ENCODE data around the gene OXSM.

DNA sequence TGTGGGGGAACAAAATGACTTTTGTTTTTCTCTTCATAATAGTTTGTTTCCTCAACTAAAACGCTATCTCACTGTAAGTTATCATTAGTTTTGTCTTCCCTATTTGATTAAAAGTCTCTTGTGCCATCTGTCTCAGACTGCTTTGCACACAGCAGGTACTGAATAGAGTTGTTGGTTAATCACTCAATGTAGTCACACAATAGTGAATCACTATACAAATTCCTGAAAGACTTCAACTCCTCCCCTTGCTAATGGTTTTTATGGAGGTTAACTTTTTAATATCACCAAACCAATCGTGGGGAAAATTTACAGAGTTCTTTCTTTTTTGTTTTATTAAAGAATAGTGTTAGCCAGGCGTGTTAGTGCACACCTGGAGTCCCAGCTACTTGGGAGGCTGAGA lies 4.1 kb upstream of the OXSM start:
- TF ChIP-seq, protein P1, sequence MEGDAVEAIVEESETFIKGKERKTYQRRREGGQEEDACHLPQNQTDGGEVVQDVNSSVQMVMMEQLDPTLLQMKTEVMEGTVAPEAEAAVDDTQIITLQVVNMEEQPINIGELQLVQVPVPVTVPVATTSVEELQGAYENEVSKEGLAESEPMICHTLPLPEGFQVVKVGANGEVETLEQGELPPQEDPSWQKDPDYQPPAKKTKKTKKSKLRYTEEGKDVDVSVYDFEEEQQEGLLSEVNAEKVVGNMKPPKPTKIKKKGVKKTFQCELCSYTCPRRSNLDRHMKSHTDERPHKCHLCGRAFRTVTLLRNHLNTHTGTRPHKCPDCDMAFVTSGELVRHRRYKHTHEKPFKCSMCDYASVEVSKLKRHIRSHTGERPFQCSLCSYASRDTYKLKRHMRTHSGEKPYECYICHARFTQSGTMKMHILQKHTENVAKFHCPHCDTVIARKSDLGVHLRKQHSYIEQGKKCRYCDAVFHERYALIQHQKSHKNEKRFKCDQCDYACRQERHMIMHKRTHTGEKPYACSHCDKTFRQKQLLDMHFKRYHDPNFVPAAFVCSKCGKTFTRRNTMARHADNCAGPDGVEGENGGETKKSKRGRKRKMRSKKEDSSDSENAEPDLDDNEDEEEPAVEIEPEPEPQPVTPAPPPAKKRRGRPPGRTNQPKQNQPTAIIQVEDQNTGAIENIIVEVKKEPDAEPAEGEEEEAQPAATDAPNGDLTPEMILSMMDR (conservative IDR thresholded peaks at IDR 0.05; ENCODE audit: low read depth in 2 of 2): no peak
- no peak for TF ChIP-seq ZNF331 (CRISPR knock-in tag; IDR thresholded peaks at IDR 0.05; ENCODE audit: low read depth)
- no peak for TF ChIP-seq EZH2 (IDR thresholded peaks at IDR 0.05; ENCODE audit: low read depth, unreplicated experiment)
- no peak for TF ChIP-seq REST (IDR thresholded peaks at IDR 0.05; ENCODE audit: unreplicated experiment)
- no peak for TF ChIP-seq JUNB (IDR thresholded peaks at IDR 0.05; ENCODE audit: unreplicated experiment)
- TF ChIP-seq EZH2phosphoT487 (IDR thresholded peaks at IDR 0.05; ENCODE audit: unreplicated experiment): no peak
- TF ChIP-seq NANOG (IDR thresholded peaks at IDR 0.05; ENCODE audit: borderline replicate concordance): no peak
- no peak for TF ChIP-seq POLR2AphosphoS5 (IDR thresholded peaks at IDR 0.05; ENCODE audit: low read depth)
- TF ChIP-seq CREB1 (CRISPR knock-in tag; IDR thresholded peaks at IDR 0.05; ENCODE audit: low read depth): no peak
- TF ChIP-seq ETS1 (IDR thresholded peaks at IDR 0.05): no peak
- TF ChIP-seq, protein P2, sequence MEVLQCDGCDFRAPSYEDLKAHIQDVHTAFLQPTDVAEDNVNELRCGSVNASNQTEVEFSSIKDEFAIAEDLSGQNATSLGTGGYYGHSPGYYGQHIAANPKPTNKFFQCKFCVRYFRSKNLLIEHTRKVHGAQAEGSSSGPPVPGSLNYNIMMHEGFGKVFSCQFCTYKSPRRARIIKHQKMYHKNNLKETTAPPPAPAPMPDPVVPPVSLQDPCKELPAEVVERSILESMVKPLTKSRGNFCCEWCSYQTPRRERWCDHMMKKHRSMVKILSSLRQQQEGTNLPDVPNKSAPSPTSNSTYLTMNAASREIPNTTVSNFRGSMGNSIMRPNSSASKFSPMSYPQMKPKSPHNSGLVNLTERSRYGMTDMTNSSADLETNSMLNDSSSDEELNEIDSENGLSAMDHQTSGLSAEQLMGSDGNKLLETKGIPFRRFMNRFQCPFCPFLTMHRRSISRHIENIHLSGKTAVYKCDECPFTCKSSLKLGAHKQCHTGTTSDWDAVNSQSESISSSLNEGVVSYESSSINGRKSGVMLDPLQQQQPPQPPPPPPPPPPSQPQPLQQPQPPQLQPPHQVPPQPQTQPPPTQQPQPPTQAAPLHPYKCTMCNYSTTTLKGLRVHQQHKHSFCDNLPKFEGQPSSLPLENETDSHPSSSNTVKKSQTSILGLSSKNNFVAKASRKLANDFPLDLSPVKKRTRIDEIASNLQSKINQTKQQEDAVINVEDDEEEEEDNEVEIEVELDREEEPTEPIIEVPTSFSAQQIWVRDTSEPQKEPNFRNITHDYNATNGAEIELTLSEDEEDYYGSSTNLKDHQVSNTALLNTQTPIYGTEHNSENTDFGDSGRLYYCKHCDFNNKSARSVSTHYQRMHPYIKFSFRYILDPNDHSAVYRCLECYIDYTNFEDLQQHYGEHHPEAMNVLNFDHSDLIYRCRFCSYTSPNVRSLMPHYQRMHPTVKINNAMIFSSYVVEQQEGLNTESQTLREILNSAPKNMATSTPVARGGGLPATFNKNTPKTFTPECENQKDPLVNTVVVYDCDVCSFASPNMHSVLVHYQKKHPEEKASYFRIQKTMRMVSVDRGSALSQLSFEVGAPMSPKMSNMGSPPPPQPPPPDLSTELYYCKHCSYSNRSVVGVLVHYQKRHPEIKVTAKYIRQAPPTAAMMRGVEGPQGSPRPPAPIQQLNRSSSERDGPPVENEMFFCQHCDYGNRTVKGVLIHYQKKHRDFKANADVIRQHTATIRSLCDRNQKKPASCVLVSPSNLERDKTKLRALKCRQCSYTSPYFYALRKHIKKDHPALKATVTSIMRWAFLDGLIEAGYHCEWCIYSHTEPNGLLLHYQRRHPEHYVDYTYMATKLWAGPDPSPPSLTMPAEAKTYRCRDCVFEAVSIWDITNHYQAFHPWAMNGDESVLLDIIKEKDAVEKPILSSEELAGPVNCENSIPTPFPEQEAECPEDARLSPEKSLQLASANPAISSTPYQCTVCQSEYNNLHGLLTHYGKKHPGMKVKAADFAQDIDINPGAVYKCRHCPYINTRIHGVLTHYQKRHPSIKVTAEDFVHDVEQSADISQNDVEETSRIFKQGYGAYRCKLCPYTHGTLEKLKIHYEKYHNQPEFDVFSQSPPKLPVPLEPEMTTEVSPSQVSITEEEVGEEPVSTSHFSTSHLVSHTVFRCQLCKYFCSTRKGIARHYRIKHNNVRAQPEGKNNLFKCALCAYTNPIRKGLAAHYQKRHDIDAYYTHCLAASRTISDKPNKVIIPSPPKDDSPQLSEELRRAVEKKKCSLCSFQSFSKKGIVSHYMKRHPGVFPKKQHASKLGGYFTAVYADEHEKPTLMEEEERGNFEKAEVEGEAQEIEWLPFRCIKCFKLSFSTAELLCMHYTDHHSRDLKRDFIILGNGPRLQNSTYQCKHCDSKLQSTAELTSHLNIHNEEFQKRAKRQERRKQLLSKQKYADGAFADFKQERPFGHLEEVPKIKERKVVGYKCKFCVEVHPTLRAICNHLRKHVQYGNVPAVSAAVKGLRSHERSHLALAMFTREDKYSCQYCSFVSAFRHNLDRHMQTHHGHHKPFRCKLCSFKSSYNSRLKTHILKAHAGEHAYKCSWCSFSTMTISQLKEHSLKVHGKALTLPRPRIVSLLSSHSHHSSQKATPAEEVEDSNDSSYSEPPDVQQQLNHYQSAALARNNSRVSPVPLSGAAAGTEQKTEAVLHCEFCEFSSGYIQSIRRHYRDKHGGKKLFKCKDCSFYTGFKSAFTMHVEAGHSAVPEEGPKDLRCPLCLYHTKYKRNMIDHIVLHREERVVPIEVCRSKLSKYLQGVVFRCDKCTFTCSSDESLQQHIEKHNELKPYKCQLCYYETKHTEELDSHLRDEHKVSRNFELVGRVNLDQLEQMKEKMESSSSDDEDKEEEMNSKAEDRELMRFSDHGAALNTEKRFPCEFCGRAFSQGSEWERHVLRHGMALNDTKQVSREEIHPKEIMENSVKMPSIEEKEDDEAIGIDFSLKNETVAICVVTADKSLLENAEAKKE (CRISPR knock-in tag; IDR thresholded peaks at IDR 0.05): no peak
- TF ChIP-seq STAT1 (IDR thresholded peaks at IDR 0.05; ENCODE audit: unreplicated experiment): no peak
- no peak for TF ChIP-seq ZNF114 (CRISPR knock-in tag; IDR thresholded peaks at IDR 0.05)
